Endothelial cell of umbilical vein (primary cell): ENCODE data around the gene TENM4. TPM values are rescaled to one million over a fixed set of nuclear protein-coding genes. Genes with fewer than 3 reads are reported as not detected.

Source experiments
- BruUV-seq: library from RNA; stranded (reverse); fragments of 400-500 nt; replicated peaks from 2 replicates; lab custom pipeline; 2021; lab: Mats Ljungman, UMichigan
- CTCF ChIA-PET: fragments of 300-600, 350-600 bp; sonication (Branson Sonifier 250); formaldehyde crosslinking; loops from one replicate; lab custom pipeline; 2021; ENCODE audit warnings: antibody characterized with exemption, inconsistent platforms; lab: Charles Lee
- POLR2A ChIA-PET: fragments of 300-600, 350-600 bp; sonication (Branson Sonifier 250); formaldehyde crosslinking; loops from one replicate; lab custom pipeline; 2021; ENCODE audit warnings: antibody characterized with exemption, inconsistent platforms; lab: Charles Lee
- DNase-seq: peaks from one replicate; pipeline ENCODE4 v3.0.0-alpha.2; 2011; ENCODE audit warnings: low read depth, low spot score
- FAIRE-seq: peaks from 2 replicates; lab custom pipeline; 2011; peaks lifted over from hg19 to GRCh38; lab: Jason Lieb, UNC
- H2AFZ ChIP-seq: 2 replicates; pipeline ENCODE4 v1.6.0; 2012; ENCODE audit warnings: low read depth, low read length, control low read depth, inconsistent platforms
- H3K27ac ChIP-seq: 2 replicates; pipeline ENCODE4 v1.5.1; 2011; ENCODE audit warnings: low read depth, mild to moderate bottlenecking, control low read depth, low read length, moderate library complexity; ENCODE audit not compliant: insufficient read depth
- H3K27me3 ChIP-seq, 2 experiments: 2 replicates each; pipeline versions ENCODE4 v1.6.0 to v1.6.1; 2011; ENCODE audit warnings: low read length in 2 of 2, mixed read lengths in 1 of 2; ENCODE audit not compliant: control insufficient read depth in 2 of 2, insufficient read depth in 2 of 2
- H3K36me3 ChIP-seq, 2 experiments: 2 replicates in 1 of 2; 3 replicates in 1 of 2; pipeline ENCODE4 v1.5.1; 2011; ENCODE audit warnings: low read length in 2 of 2, mild to moderate bottlenecking in 1 of 2, moderate library complexity in 1 of 2; ENCODE audit not compliant: control insufficient read depth in 2 of 2, insufficient read depth in 2 of 2; ENCODE audit errors: extremely low read depth in 1 of 2
- H3K4me1 ChIP-seq: 3 replicates; pipeline ENCODE4 v1.5.1; 2011; ENCODE audit warnings: mild to moderate bottlenecking, low read length; ENCODE audit not compliant: control insufficient read depth, insufficient read depth; ENCODE audit errors: extremely low read depth
- H3K4me2 ChIP-seq: 2 replicates; pipeline ENCODE4 v1.6.1; 2011; ENCODE audit warnings: low read length, control low read depth, mixed read lengths; ENCODE audit not compliant: insufficient read depth
- H3K4me3 ChIP-seq, 3 experiments: fragments of 200-600 bp in 1 of 3; sonication (generic), shearing (Covaris generic) in 1 of 3; replicated peaks in 1 of 3; 2 replicates each; pipeline ENCODE4 v1.5.1; 2011 to 2016; ENCODE audit warnings: control low read depth in 3 of 3, low read length in 3 of 3, mild to moderate bottlenecking in 2 of 3, inconsistent platforms in 1 of 3, low read depth in 1 of 3, moderate library complexity in 1 of 3; ENCODE audit not compliant: insufficient read depth in 1 of 3
- H3K79me2 ChIP-seq: 2 replicates; pipeline ENCODE4 v1.6.0; 2012; ENCODE audit warnings: low read length, inconsistent platforms; ENCODE audit not compliant: control insufficient read depth, insufficient read depth
- H3K9ac ChIP-seq: replicated peaks from 2 replicates; pipeline ENCODE3; 2011; ENCODE audit warnings: low read length, control low read depth; ENCODE audit not compliant: insufficient read depth; ENCODE audit errors: extremely low read depth
- H3K9me1 ChIP-seq: replicated peaks from 3 replicates; pipeline ENCODE4 v1.6.0; 2011; ENCODE audit warnings: mild to moderate bottlenecking, low read length; ENCODE audit not compliant: control insufficient read depth, insufficient read depth; ENCODE audit errors: extremely low read depth
- H3K9me3 ChIP-seq: replicated peaks from 2 replicates; pipeline ENCODE4 v1.5.1; 2012; ENCODE audit warnings: low read length, inconsistent platforms; ENCODE audit not compliant: control insufficient read depth, insufficient read depth
- H4K20me1 ChIP-seq: replicated peaks from 2 replicates; pipeline ENCODE3; 2011; ENCODE audit warnings: mild to moderate bottlenecking, low read length; ENCODE audit not compliant: control insufficient read depth, insufficient read depth; ENCODE audit errors: extremely low read depth
- EZH2 ChIP-seq: IDR thresholded peaks from 2 replicates; pipeline ENCODE4 v1.6.1; 2012; ENCODE audit warnings: borderline replicate concordance, low read depth, mild to moderate bottlenecking, moderate library complexity, low read length, inconsistent platforms; ENCODE audit not compliant: severe bottlenecking
- FOS ChIP-seq: IDR thresholded peaks from 2 replicates; pipeline ENCODE4 v1.6.1; 2011; ENCODE audit warnings: mild to moderate bottlenecking, low read length, moderate library complexity, borderline replicate concordance; ENCODE audit not compliant: insufficient read depth
- GATA2 ChIP-seq: IDR thresholded peaks from 2 replicates; pipeline ENCODE4 v1.7.0; 2011; ENCODE audit warnings: low read depth, mild to moderate bottlenecking, moderate library complexity, mixed read lengths, low read length; ENCODE audit not compliant: insufficient read length, insufficient read depth
- JUN ChIP-seq: IDR thresholded peaks from 2 replicates; pipeline ENCODE4 v1.6.1; 2011; ENCODE audit warnings: borderline replicate concordance, low read depth; ENCODE audit not compliant: insufficient read length, insufficient read depth
- MYC ChIP-seq: IDR thresholded peaks from one replicate; pipeline ENCODE4 v1.6.1; 2011; ENCODE audit warnings: mild to moderate bottlenecking, low read depth, low read length
- POLR2A ChIP-seq: IDR thresholded peaks from 2 replicates; pipeline ENCODE4 v1.6.1; 2012; ENCODE audit warnings: low read depth, mild to moderate bottlenecking, control low read depth, low read length
- POLR2AphosphoS5 ChIP-seq: IDR thresholded peaks from 2 replicates; pipeline ENCODE4 v1.6.1; 2012; ENCODE audit warnings: low read depth, mild to moderate bottlenecking, control low read depth, low read length, moderate library complexity; ENCODE audit not compliant: insufficient read depth
- dilution Hi-C: fragments of 300-500 bp; cut with MboI; formaldehyde crosslinking; loops from one replicate; pipeline ENCODE4 v1.15.0; 2019; ENCODE audit warnings: low sequenced_read_pairs; ENCODE audit not compliant: extremely low pct_ligation_motif_present
- intact Hi-C: fragments of 100-400 bp; cut with micrococcal nuclease; formaldehyde crosslinking; loops from one replicate; pipeline ENCODE4 v1.10.0; 2022
- polyA plus RNA-seq, 4 experiments: library from polyadenylated mRNA; depleted of rRNA in 3 of 4; stranded (reverse) in 3 of 4; unstranded in 1 of 4; fragments of >200 nt; gene quantifications; 2 replicates each; pipeline versions ENCODE4 v1.2.1 to v1.2.3, GENCODE V29; 2011 to 2012; ENCODE audit warnings: missing spikeins in 1 of 4
- total RNA-seq: library from RNA; stranded (reverse); gene quantifications from 2 replicates; pipeline ENCODE4 v1.2.3, GENCODE V29; 2021
- TF ChIP-seq, protein P1 (sequence below), 2 donors: IDR thresholded peaks; 1 replicate in 1 of 2; 2 replicates in 1 of 2; pipeline ENCODE4 v1.5.1; 2011; ENCODE audit warnings: low read length in 2 of 2, mild to moderate bottlenecking in 2 of 2, moderate library complexity in 2 of 2, control low read depth in 1 of 2, inconsistent platforms in 1 of 2, low read depth in 1 of 2; ENCODE audit not compliant: insufficient read depth in 1 of 2; ENCODE audit errors: extremely low read depth in 1 of 2
- TF ChIP-seq, protein P2 (sequence below): IDR thresholded peaks from 2 replicates; pipeline ENCODE4 v1.6.1; 2011; ENCODE audit not compliant: insufficient read depth, insufficient read length

Gene TENM4
- total and polyA plus RNA-seq, 2 donors (not counting 3 experiments of a cell fraction or from before 2014, with no cell fraction given): 0.06 to 0.27 TPM

DNA sequence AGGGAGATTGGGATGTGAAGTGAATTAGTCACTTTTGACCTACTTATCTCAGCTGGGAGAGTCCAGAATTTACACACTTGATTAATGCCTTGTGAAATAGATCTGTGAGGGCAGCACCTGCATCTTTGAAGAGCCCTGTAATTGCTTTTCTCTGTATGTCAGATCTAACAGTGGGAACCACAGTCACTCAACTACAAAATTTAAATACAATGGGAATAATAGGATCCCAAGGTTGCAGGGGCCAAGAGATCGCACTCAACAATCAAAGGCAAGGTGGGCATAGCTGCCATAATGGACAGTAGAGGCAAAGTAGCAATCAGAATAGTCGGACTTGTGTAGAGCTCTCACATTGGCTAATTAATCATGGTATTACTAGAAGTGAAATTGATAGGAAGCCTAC, 820.7 kb downstream of the TENM4 start:
- dilution Hi-C loops (no loop called here), intact Hi-C loops (no loop called here)
- ChIA-PET POLR2A (no interaction called here), CTCF (no interaction called here)
- no peaks in the 10 kb centered on the region for H4K20me1 ChIP-seq
- H3K4me1 ChIP-seq: no peaks in the 10 kb centered on the region
- no peak overlapping the region for H3K4me3 ChIP-seq
- H3K4me2 ChIP-seq: no peak overlapping the region
- H3K27me3 ChIP-seq: no peaks in the 10 kb centered on the region
- H3K27ac ChIP-seq: no peak overlapping the region
- no peaks in the 10 kb centered on the region for H3K9me1 ChIP-seq
- DNase-seq (no peak), FAIRE-seq (no peak)
- BruUV-seq: no TSS peak
- no peak overlapping the region for H2AFZ ChIP-seq
- H3K9me3 ChIP-seq: no peaks in the 10 kb centered on the region
- H3K36me3 ChIP-seq: no peaks in the 10 kb centered on the region
- H3K9ac ChIP-seq: no peak overlapping the region
- TF ChIP-seq EZH2: no peak
- TF ChIP-seq, protein P1, sequence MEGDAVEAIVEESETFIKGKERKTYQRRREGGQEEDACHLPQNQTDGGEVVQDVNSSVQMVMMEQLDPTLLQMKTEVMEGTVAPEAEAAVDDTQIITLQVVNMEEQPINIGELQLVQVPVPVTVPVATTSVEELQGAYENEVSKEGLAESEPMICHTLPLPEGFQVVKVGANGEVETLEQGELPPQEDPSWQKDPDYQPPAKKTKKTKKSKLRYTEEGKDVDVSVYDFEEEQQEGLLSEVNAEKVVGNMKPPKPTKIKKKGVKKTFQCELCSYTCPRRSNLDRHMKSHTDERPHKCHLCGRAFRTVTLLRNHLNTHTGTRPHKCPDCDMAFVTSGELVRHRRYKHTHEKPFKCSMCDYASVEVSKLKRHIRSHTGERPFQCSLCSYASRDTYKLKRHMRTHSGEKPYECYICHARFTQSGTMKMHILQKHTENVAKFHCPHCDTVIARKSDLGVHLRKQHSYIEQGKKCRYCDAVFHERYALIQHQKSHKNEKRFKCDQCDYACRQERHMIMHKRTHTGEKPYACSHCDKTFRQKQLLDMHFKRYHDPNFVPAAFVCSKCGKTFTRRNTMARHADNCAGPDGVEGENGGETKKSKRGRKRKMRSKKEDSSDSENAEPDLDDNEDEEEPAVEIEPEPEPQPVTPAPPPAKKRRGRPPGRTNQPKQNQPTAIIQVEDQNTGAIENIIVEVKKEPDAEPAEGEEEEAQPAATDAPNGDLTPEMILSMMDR (IDR thresholded peaks at IDR 0.05; ENCODE audit: extremely low read depth in 1 of 2, insufficient read depth in 1 of 2, low read depth in 1 of 2, low read length in 2 of 2): no peak
- TF ChIP-seq FOS: no peak
- no peaks in the 10 kb centered on the region for H3K79me2 ChIP-seq

DNA sequence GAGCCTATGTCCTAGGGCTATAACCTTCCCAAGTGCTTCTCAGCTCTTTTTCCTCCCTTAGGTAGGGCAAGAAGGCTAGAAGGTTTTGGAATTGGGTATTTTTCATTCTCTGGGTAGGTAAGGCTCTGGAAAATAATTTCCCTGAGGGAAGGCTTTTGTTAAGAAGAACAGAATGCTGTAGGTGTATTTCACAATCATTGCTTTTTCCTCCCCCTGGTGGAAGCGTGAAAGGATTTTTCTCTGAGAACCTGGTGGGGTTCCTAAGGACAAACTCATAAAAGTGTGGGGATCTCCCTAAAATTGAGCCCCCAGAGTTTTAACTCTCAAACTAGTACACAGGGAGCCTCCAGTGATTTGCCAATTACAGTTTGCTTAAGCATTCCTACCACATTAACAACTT, 825.1 kb downstream of the TENM4 start:
- DNase-seq: no peak
- Histone ChIP-seq H2AFZ (no peak overlapping the region), H3K9ac (no peak overlapping the region), H3K27ac (no peak overlapping the region), H3K4me3 (no peak overlapping the region), H3K4me1 (no peaks in the 10 kb centered on the region), H4K20me1 (no peaks in the 10 kb centered on the region), H3K27me3 (no peaks in the 10 kb centered on the region), H3K79me2 (no peaks in the 10 kb centered on the region), H3K4me2 (no peak overlapping the region), H3K36me3 (no peaks in the 10 kb centered on the region), H3K9me1 (no peaks in the 10 kb centered on the region), H3K9me3 (no peaks in the 10 kb centered on the region)
- intact Hi-C loops: no loop called here
- POLR2A ChIA-PET: no interaction called here
- CTCF ChIA-PET: no interaction called here
- dilution Hi-C loops: no loop called here
- FAIRE-seq: no peak
- BruUV-seq: no TSS peak
- TF ChIP-seq EZH2 (no peak), GATA2 (no peak), POLR2A (no peak), JUN (no peak), POLR2AphosphoS5 (no peak), MYC (no peak), FOS (no peak)
- TF ChIP-seq, protein P1 (IDR thresholded peaks at IDR 0.05; ENCODE audit: extremely low read depth in 1 of 2, insufficient read depth in 1 of 2, low read depth in 1 of 2, low read length in 2 of 2): no peak
- TF ChIP-seq, protein P2, sequence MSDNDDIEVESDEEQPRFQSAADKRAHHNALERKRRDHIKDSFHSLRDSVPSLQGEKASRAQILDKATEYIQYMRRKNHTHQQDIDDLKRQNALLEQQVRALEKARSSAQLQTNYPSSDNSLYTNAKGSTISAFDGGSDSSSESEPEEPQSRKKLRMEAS: no peak
